ENCODE data around the gene TNRC6B. TPM values are rescaled to one million over a fixed set of nuclear protein-coding genes. Genes with fewer than 3 reads are reported as not detected.
A peak's percentile ranks its signal among the peaks of the same experiment; 100 is the strongest.

TNRC6B gene
- total RNA-seq, 1 experiment from 2014 or later = 50.4 TPM

GRCh38 chr22:40340044-40340443, 162.3 kb downstream of the TNRC6B start (continued):
- TF ChIP-seq CREM (CRISPR knock-in tag; IDR thresholded peaks at IDR 0.05) (no peak), ATF1 (CRISPR knock-in tag; IDR thresholded peaks at IDR 0.05) (no peak), NR2C2 (CRISPR knock-in tag; IDR thresholded peaks at IDR 0.05) (no peak), KAT7 (CRISPR knock-in tag; IDR thresholded peaks at IDR 0.05; ENCODE audit: borderline replicate concordance) (no peak)

GRCh38 chr22:40341604-40342003, 163.9 kb downstream of the TNRC6B start:
- Mint-ChIP-seq H3K9me3 (no peaks in the 10 kb centered on the region), H3K27ac (0 out of 2 replicates have a peak overlapping the region, but pooled peaks have one; percentile 15), H3K27me3 (ENCODE audit: low read depth) (no peaks in the 10 kb centered on the region; the same call in 1 of the 2 replicates), H3K36me3 (no peaks in the 10 kb centered on the region), H3K4me1 (no peaks in the 10 kb centered on the region; the same call in 1 of the 2 replicates), H3K4me3 (no peak overlapping the region)
- no peak for TF ChIP-seq GABPB1 (CRISPR knock-in tag; IDR thresholded peaks at IDR 0.05)
- TF ChIP-seq ZNF121 (CRISPR knock-in tag; IDR thresholded peaks at IDR 0.05) = peak; percentile 94
- ChIA-PET POLR2A (no interaction called here), CTCF (no interaction called here)
- ATAC-seq (no peak), DNase-seq (ENCODE audit: low spot score) (no peak)

DNA sequence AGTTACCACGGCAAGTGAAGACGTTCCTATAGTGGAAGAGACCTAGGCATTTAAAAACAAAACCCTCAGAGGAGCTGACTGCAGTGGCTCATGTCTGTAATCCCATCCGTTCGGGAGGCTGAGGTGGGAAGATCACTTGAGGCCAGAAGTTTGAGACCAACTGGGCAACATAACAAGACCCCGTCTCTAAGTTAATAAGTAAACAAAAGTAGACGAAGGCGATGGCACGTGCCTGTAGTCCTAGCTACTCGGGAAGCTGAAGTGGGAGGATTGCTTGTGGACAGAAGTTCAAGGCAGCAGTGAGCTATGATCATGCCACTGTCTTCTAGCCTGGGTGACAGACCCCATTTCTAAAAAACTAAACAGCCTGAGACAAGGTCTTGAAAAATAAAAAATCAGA, 164.8 kb downstream of the TNRC6B start:
- Mint-ChIP-seq H3K9me3 (no peaks in the 10 kb centered on the region), H3K36me3 (no peaks in the 10 kb centered on the region), H3K27ac (no peak overlapping the region), H3K4me1 (peaks cover 4% of the 10 kb centered on the region), H3K27me3 (ENCODE audit: low read depth) (no peaks in the 10 kb centered on the region; the same call in 1 of the 2 replicates), H3K4me3 (no peak overlapping the region)
- ChIA-PET CTCF (no interaction called here), POLR2A (no interaction called here)
- no peak for DNase-seq (ENCODE audit: low spot score)
- ATAC-seq = no peak
- no peak for TF ChIP-seq TEAD4 (CRISPR knock-in tag; IDR thresholded peaks at IDR 0.05)
- TF ChIP-seq PREB (CRISPR knock-in tag; IDR thresholded peaks at IDR 0.05; ENCODE audit: borderline replicate concordance) = no peak
- TF ChIP-seq HMGXB4 (CRISPR knock-in tag; IDR thresholded peaks at IDR 0.05) = no peak
- TF ChIP-seq CREB1 (CRISPR knock-in tag; IDR thresholded peaks at IDR 0.05) = no peak
- TF ChIP-seq IRF2 (CRISPR knock-in tag; IDR thresholded peaks at IDR 0.05; ENCODE audit: borderline replicate concordance, low read depth) = no peak
- TF ChIP-seq, protein P1, sequence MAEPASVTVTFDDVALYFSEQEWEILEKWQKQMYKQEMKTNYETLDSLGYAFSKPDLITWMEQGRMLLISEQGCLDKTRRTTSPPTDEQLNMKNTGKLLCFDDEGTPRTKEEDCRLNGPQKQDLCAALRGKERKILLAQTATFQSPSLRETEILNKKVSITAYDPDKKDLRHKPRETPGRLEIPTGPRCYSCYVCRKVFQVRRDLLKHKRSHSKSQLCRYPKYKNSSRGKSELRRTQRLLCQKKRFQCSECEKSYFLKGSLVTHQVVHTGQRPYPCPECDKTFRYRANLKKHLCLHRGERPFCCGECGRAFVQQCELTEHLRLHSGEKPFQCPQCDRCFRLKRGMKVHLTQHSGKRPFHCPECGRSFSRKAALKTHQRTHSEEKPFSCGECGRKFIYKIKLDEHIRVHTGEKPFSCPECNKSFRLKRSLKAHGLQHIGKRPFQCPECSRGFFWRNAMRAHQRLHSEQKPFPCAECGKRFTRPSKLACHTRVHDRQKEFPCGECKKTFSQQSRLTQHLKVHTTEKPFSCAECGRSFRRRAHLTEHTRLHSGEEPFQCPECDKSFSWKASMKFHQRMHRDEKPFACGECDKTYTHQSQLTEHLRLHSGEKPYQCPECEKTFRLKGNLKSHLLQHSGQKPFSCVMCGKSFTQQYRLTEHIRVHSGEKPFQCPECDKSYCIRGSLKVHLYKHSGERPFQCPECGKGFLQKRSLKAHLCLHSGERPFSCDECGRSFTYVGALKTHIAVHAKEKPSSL (CRISPR knock-in tag; conservative IDR thresholded peaks at IDR 0.05) = no peak
- no peak for TF ChIP-seq ZNF138 (CRISPR knock-in tag; conservative IDR thresholded peaks at IDR 0.05)
- no peak for TF ChIP-seq ZNF671 (CRISPR knock-in tag; IDR thresholded peaks at IDR 0.05)
- TF ChIP-seq MYBL2 (CRISPR knock-in tag; IDR thresholded peaks at IDR 0.05) = no peak
- TF ChIP-seq, protein P2, sequence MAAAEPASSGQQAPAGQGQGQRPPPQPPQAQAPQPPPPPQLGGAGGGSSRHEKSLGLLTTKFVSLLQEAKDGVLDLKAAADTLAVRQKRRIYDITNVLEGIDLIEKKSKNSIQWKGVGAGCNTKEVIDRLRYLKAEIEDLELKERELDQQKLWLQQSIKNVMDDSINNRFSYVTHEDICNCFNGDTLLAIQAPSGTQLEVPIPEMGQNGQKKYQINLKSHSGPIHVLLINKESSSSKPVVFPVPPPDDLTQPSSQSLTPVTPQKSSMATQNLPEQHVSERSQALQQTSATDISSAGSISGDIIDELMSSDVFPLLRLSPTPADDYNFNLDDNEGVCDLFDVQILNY (CRISPR knock-in tag; IDR thresholded peaks at IDR 0.05) = no peak
- TF ChIP-seq, protein P3, sequence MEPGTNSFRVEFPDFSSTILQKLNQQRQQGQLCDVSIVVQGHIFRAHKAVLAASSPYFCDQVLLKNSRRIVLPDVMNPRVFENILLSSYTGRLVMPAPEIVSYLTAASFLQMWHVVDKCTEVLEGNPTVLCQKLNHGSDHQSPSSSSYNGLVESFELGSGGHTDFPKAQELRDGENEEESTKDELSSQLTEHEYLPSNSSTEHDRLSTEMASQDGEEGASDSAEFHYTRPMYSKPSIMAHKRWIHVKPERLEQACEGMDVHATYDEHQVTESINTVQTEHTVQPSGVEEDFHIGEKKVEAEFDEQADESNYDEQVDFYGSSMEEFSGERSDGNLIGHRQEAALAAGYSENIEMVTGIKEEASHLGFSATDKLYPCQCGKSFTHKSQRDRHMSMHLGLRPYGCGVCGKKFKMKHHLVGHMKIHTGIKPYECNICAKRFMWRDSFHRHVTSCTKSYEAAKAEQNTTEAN (CRISPR knock-in tag; IDR thresholded peaks at IDR 0.05) = no peak
- TF ChIP-seq FOXP4 (CRISPR knock-in tag; IDR thresholded peaks at IDR 0.05) = no peak
- no peak for TF ChIP-seq ERG (CRISPR knock-in tag; IDR thresholded peaks at IDR 0.05)
- TF ChIP-seq ZNF423 (CRISPR knock-in tag; IDR thresholded peaks at IDR 0.05) = no peak
- no peak for TF ChIP-seq ZMAT4 (CRISPR knock-in tag; IDR thresholded peaks at IDR 0.05)
- TF ChIP-seq NFATC4 (CRISPR knock-in tag; IDR thresholded peaks at IDR 0.05) = no peak
- TF ChIP-seq, protein P4, sequence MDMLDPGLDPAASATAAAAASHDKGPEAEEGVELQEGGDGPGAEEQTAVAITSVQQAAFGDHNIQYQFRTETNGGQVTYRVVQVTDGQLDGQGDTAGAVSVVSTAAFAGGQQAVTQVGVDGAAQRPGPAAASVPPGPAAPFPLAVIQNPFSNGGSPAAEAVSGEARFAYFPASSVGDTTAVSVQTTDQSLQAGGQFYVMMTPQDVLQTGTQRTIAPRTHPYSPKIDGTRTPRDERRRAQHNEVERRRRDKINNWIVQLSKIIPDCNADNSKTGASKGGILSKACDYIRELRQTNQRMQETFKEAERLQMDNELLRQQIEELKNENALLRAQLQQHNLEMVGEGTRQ (CRISPR knock-in tag; IDR thresholded peaks at IDR 0.05) = no peak
